ENCODE results near the gene EMSY. TPM values are rescaled to one million over a fixed set of nuclear protein-coding genes. Genes with fewer than 3 reads are reported as not detected.

Gene EMSY
- total RNA-seq, 1 donor from 2014 or later = 31.1 TPM

GRCh38 chr11:76455931-76456330 lies 11.1 kb downstream of the EMSY start:
- POLR2A ChIA-PET = no interaction called here

GRCh38 chr11:76456571-76456970 lies 11.8 kb downstream of the EMSY start:
- Mint-ChIP-seq H3K4me1 (peaks cover 2% of the 10 kb centered on the region), H3K27me3 (no peaks in the 10 kb centered on the region), H3K27ac (no peak overlapping the region), H3K4me3 (no peak overlapping the region), H3K36me3 (ENCODE audit: low read depth) (peaks cover 58% of the 10 kb centered on the region), H3K9me3 (no peaks in the 10 kb centered on the region)
- ATAC-seq (ENCODE audit: low read depth) (no peak), DNase-seq (no peak)
- ChIA-PET CTCF (no interaction called here), POLR2A (interaction anchor here (0.6 kb wide), 1 partner anchor 65 kb away, joined by 7 read pairs; no protein-coding TSS in a partner anchor)
- no peak for TF ChIP-seq CTCF (IDR thresholded peaks at IDR 0.05)
- intact Hi-C loops (cut with micrococcal nuclease) = no loop called here

More at GRCh38 chr11:76455931-76456330, 11.1 kb downstream of the EMSY start:
- Mint-ChIP-seq H3K27ac (no peak overlapping the region), H3K4me1 (peaks cover 1% of the 10 kb centered on the region), H3K27me3 (no peaks in the 10 kb centered on the region), H3K4me3 (no peak overlapping the region), H3K36me3 (ENCODE audit: low read depth) (peaks cover 61% of the 10 kb centered on the region), H3K9me3 (no peaks in the 10 kb centered on the region)
- CTCF ChIA-PET = no interaction called here
- no peak for DNase-seq
- ATAC-seq (ENCODE audit: low read depth) = no peak
- intact Hi-C loops (cut with micrococcal nuclease) = no loop called here
- no peak for TF ChIP-seq CTCF (IDR thresholded peaks at IDR 0.05)

- H3K4me3 Mint-ChIP-seq = no peak overlapping the region
- ATAC-seq (ENCODE audit: low read depth) = no peak
- H3K27me3 Mint-ChIP-seq = no peaks in the 10 kb centered on the region
- intact Hi-C loops (cut with micrococcal nuclease) = no loop called here
- H3K9me3 Mint-ChIP-seq = no peaks in the 10 kb centered on the region
- POLR2A ChIA-PET = no interaction called here
- no peak for TF ChIP-seq CTCF (IDR thresholded peaks at IDR 0.05)
- DNase-seq = no peak
- CTCF ChIA-PET = no interaction called here
- no peak overlapping the region for H3K27ac Mint-ChIP-seq
- peaks cover 2% of the 10 kb centered on the region for H3K4me1 Mint-ChIP-seq
- H3K36me3 Mint-ChIP-seq (ENCODE audit: low read depth) = peaks cover 56% of the 10 kb centered on the region
These were observed 14.5 kb downstream of the EMSY start for GRCh38 chr11:76459299-76459698.

- ChIA-PET CTCF (no interaction called here), POLR2A (no interaction called here)
- Mint-ChIP-seq H3K27ac (no peak overlapping the region), H3K36me3 (ENCODE audit: low read depth) (peaks cover 59% of the 10 kb centered on the region), H3K4me3 (no peak overlapping the region), H3K4me1 (peaks cover 2% of the 10 kb centered on the region), H3K9me3 (no peaks in the 10 kb centered on the region), H3K27me3 (no peaks in the 10 kb centered on the region)
- intact Hi-C loops (cut with micrococcal nuclease) = no loop called here
- no peak for ATAC-seq (ENCODE audit: low read depth)
- no peak for DNase-seq
- TF ChIP-seq CTCF (IDR thresholded peaks at IDR 0.05) = no peak
These were observed 15.0 kb downstream of the EMSY start for GRCh38 chr11:76459846-76460245.

GRCh38 chr11:76462317-76462716 lies 17.5 kb downstream of the EMSY start:
- Mint-ChIP-seq H3K4me3 (no peak overlapping the region), H3K36me3 (ENCODE audit: low read depth) (peaks cover 70% of the 10 kb centered on the region), H3K27me3 (no peaks in the 10 kb centered on the region), H3K9me3 (no peaks in the 10 kb centered on the region), H3K27ac (no peak overlapping the region), H3K4me1 (peaks cover 2% of the 10 kb centered on the region)
- no peak for TF ChIP-seq CTCF (IDR thresholded peaks at IDR 0.05)
- CTCF ChIA-PET = no interaction called here
- intact Hi-C loops (cut with micrococcal nuclease) = no loop called here
- DNase-seq (no peak), ATAC-seq (ENCODE audit: low read depth) (no peak)
- POLR2A ChIA-PET = no interaction called here
